OCI-LY7 (cell line): ENCODE results near the gene HDGF.

Experiments
- CTCF ChIP-seq: fragments of 200-600 bp; sonication (generic); conservative IDR thresholded peaks from 2 replicates; pipeline ENCODE4 v1.5.1; 2014; ENCODE audit warnings: mild to moderate bottlenecking, antibody characterized with exemption, low read length, moderate library complexity, mixed read lengths
- EZH2phosphoT487 ChIP-seq: fragments of 200-600 bp; sonication (generic); IDR thresholded peaks from 2 replicates; pipeline ENCODE4 v1.6.1; 2018; ENCODE audit warnings: low read depth, borderline replicate concordance, mild to moderate bottlenecking, mixed run types, antibody characterized with exemption, low read length, moderate library complexity, mixed read lengths

GRCh38 chr1:156708218-156708661 is 43.2 kb downstream of the HDGF start:
- TF ChIP-seq CTCF (no peak), EZH2phosphoT487 (no peak)
